Fibroblast of pulmonary artery (primary cell): ENCODE results near the gene TPST2.
A peak's percentile ranks its signal among the peaks of the same experiment; 100 is the strongest.

Source experiments
- DNase-seq: peaks from one replicate; pipeline ENCODE4 v3.0.0-alpha.2; 2010; ENCODE audit warnings: low read depth
- H3K4me3 ChIP-seq: replicated peaks from 2 replicates; pipeline ENCODE4 v1.5.1; 2011; ENCODE audit warnings: low read depth, mild to moderate bottlenecking, control low read depth, low read length, moderate library complexity
- TF ChIP-seq, protein P1 (sequence below): IDR thresholded peaks from 2 replicates; pipeline ENCODE4 v1.5.1; 2011; ENCODE audit warnings: mild to moderate bottlenecking, control low read depth, low read length, inconsistent platforms; ENCODE audit errors: missing control alignments

TPST2 gene

DNA sequence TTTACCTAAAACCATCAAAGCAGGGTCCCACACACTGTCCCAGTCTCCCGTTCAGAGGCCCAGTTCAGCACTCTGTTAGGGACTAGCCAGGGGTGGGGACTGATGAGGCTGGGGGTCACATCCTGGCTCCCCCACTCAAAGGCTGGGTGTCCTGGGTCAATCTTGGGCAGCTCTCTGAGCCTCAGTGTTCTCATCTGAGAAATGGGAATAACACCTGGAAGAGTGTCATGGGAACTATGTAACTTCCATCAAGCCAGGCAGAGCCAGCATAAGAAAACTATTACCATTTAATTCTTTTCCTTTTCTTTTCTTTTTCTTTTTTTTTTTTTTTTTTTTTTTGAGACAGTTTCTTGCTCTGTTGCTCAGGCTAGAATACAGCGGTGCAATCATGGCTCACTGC, 38.4 kb downstream of the TPST2 start:
- no peak overlapping the region for H3K4me3 ChIP-seq
- TF ChIP-seq, protein P1, sequence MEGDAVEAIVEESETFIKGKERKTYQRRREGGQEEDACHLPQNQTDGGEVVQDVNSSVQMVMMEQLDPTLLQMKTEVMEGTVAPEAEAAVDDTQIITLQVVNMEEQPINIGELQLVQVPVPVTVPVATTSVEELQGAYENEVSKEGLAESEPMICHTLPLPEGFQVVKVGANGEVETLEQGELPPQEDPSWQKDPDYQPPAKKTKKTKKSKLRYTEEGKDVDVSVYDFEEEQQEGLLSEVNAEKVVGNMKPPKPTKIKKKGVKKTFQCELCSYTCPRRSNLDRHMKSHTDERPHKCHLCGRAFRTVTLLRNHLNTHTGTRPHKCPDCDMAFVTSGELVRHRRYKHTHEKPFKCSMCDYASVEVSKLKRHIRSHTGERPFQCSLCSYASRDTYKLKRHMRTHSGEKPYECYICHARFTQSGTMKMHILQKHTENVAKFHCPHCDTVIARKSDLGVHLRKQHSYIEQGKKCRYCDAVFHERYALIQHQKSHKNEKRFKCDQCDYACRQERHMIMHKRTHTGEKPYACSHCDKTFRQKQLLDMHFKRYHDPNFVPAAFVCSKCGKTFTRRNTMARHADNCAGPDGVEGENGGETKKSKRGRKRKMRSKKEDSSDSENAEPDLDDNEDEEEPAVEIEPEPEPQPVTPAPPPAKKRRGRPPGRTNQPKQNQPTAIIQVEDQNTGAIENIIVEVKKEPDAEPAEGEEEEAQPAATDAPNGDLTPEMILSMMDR, result no peak
- no peak for DNase-seq

- peak; percentile 75 for DNase-seq
- TF ChIP-seq, protein P1, result no peak
- no peak overlapping the region for H3K4me3 ChIP-seq
Measured at GRCh38 chr22:26550498-26551033, 39.4 kb downstream of the TPST2 start.

DNA sequence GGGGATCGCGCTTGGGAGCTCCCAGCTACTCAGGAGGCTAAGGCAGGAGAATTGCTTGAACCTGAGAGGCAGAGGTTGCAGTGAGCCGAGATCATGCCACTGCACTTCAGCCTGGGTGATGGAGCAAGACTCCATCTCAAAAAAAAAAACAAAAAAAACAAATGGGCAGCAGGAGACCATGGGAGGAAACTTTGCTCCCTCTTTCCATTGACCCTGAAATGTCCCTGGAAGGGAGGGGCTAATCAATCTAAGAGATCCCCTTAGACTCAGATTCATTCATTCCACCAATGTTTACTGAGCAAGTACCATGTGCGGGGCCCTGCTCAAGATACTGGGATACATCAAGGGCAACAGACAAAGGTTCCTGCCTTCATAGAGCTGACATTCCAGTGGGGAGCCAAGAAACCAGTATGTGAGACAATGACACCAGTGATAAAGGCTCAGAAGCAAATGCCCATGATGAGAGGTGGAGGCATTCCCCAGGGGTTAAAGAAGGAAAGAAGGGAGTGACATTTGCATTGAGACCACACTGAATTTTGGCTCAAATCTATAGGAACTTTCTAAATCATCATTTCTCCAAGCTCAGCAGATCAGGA, 39.9 kb downstream of the TPST2 start:
- no peak for DNase-seq
- H3K4me3 ChIP-seq, result no peak overlapping the region
- TF ChIP-seq, protein P1, result no peak

GRCh38 chr22:26548984-26549383, 40.9 kb downstream of the TPST2 start:
- no peak overlapping the region for H3K4me3 ChIP-seq
- TF ChIP-seq, protein P1, result no peak
- no peak for DNase-seq

DNA sequence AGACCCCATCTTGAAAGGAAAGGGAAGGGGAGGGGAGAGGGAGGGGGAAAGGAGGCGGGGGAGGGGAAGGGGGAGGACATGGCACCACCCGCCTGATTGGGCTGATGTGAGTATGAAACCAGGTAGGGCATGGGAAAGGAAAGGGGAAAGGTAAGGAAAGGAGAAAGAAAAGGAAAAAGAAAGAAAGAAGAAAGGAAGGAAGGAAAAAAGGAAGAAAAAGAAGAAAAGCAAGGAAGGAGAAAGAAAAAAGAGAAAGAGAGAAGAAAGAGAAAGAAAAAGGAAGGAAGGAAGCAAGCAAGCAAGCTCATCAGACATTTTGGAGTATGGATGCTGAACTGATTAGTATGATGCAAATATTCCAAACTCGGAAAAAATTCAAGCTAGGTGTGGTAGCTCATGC, 41.6 kb downstream of the TPST2 start:
- TF ChIP-seq, protein P1, result no peak
- DNase-seq, result no peak
- no peak overlapping the region for H3K4me3 ChIP-seq

- no peak for DNase-seq
- H3K4me3 ChIP-seq, result no peak overlapping the region
- TF ChIP-seq, protein P1, result no peak
Measured at GRCh38 chr22:26547837-26548236, 42.1 kb downstream of the TPST2 start.

DNA sequence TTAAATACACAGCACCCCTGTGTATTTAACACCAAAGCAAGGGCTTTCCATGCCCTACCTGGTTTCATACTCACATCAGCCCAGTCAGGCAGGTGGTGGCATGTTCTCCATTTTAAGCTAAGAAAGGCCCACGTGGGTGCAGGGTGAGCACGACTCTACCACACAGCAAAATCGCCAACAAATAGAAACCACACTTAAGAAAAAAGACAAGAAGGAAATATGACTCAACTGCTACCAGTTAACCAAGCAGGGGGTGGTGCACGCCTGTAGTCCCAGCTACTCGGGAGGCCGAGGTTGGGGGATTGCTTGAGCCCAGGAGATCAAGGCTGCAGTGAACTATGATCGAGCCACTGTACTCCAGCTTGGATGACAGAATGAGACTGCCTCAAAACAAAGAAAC, 42.5 kb downstream of the TPST2 start:
- H3K4me3 ChIP-seq, result no peak overlapping the region
- DNase-seq, result no peak
- TF ChIP-seq, protein P1, result no peak
